ENCODE data around the gene ZNF124. TPM values are rescaled to one million over a fixed set of nuclear protein-coding genes. Genes with fewer than 3 reads are reported as not detected.

The ZNF124 gene
- total RNA-seq, 2 experiments from 2014 or later, result 23.0 to 23.6 TPM

DNA sequence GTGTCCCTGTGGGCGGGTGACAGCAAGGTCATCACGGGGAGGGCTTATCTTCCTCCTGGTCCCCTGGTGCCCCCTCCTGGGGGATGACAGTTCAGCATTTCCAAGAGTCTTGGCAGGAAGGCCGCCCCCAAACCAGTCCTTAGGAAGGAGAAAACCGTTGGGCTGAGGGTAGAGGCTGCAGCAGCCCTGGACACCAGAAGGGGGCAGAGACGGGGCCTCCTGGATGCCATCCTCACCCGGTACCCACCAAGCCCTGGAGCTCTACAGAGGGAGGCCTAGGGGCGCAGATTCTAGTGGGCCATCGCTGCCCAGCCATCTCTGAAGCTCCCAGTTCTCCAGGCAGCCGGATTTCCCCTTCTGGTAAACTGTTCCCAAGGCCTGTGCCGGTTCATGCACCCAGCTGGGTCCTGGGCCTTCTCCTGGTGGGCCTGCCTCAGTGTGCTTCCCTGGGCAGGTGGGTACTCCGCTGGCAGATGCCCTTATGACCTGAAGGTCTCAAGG, 52.8 kb downstream of the ZNF124 start:
- ChIA-PET CTCF (interaction anchor here (0.6 to 1.1 kb wide), 4 partner anchors 21 to 494 kb away, joined by 3 to 4 read pairs (median 3); partner anchors contain the start of gene ZNF670), POLR2A (no interaction called here)
- no peaks in the 10 kb centered on the region for H3K27me3 Mint-ChIP-seq

DNA sequence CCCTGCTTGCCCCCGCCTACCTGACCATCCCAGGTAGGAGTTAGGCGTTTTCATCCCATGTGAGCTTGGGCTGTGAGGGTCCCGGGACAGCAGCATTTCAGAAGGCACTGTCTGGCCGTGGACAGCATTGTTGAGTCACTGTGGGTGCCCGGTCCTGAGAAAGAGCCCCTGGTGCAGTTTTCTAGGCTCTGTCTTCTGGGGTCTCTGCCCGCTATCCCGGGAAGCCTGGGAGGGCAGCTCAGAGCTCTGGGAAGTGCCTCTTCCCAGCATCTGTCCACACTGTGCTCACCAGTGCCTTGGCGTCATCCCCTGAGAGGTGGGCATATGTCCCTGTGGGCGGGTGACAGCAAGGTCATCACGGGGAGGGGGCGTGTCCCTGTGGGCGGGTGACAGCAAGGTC, 56.3 kb downstream of the ZNF124 start:
- Mint-ChIP-seq H3K4me3 (no peak overlapping the region), H3K4me1 (peaks cover 5% of the 10 kb centered on the region), H3K36me3 (ENCODE audit: low read depth) (peaks cover 6% of the 10 kb centered on the region), H3K27me3 (peaks cover 19% of the 10 kb centered on the region), H3K27ac (no peak overlapping the region), H3K9me3 (peaks cover 8% of the 10 kb centered on the region)
- POLR2A ChIA-PET, result no interaction called here
- DNase-seq, result no peak
- CTCF ChIA-PET, result interaction anchor here (0.7 kb wide), 1 partner anchor 301 kb away, joined by 3 read pairs; no protein-coding TSS in a partner anchor

More for the DNA sequence above, 52.8 kb downstream of the ZNF124 start:
- H3K4me3 Mint-ChIP-seq, result no peak overlapping the region
- no peak overlapping the region for H3K27ac Mint-ChIP-seq
- DNase-seq, result no peak
- H3K9me3 Mint-ChIP-seq, result peaks cover 11% of the 10 kb centered on the region
- no peaks in the 10 kb centered on the region for H3K4me1 Mint-ChIP-seq
- peaks cover 3% of the 10 kb centered on the region for H3K36me3 Mint-ChIP-seq (ENCODE audit: low read depth)

DNA sequence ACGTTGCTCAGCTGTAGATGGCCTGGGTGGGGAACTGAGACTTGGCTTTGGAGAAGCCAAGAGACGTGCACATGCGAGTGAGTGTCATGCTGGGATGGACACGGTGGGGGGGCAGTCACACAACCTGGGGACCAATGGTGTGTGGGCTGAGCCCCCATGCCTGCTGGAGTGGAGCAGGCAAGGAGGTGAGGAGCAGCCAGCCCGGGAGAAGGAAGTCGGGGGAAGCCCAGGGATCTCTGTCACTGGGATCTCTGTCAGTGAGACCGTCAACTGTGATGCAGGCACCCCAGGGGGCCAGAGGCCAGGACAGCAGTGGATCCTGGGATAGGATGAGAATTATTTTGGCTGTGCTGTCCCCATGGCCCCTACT, 56.7 kb downstream of the ZNF124 start:
- no peak for DNase-seq
- Mint-ChIP-seq H3K36me3 (ENCODE audit: low read depth) (peaks cover 6% of the 10 kb centered on the region), H3K27me3 (peaks cover 21% of the 10 kb centered on the region), H3K27ac (no peak overlapping the region), H3K4me1 (peaks cover 6% of the 10 kb centered on the region), H3K9me3 (peaks cover 8% of the 10 kb centered on the region), H3K4me3 (no peak overlapping the region)
- CTCF ChIA-PET, result interaction anchor here (0.7 kb wide), 1 partner anchor 300 kb away, joined by 3 read pairs; no protein-coding TSS in a partner anchor
- POLR2A ChIA-PET, result no interaction called here

DNA sequence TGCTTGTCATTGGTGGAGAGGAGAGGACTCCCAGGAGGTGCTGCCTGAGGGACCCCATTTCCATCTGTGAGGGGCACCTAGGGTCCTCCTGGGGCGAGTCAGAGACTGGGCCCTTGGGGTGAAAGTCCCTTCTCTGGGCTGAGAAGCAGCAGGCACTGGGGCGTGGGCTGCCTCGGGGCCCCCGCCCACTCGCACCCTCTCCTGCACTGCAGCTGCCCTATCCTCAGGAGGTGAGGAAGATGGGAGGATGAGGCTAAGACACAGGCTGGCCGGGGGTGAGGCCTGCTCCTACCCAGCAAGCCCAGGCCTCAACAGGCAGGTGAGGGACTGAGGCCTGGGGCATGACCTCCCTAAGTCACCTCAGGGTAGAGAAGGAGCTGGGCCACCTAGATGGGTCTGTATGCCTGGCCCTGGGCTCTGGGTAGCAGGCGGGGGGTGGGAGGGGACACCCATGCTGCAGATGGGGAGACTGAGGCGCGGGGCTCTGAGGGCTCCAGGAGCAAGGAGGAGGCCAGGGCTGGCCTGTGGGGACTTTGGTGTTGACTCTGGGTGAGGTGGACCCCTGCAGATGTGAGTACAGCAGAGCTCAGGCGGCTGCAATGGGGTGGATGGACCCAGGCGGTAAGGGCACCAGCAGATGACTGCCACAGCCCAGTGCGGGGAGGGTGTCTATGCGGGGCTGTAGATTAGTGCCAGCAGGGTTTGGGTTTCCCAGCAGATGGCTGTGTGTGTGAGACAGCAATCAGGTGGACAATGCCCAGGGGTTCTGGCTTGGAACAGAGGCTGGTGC, 57.3 kb downstream of the ZNF124 start:
- no peak overlapping the region for H3K27ac Mint-ChIP-seq
- no peak for DNase-seq
- H3K36me3 Mint-ChIP-seq (ENCODE audit: low read depth), result peaks cover 6% of the 10 kb centered on the region
- POLR2A ChIA-PET, result no interaction called here
- CTCF ChIA-PET, result no interaction called here
- peaks cover 8% of the 10 kb centered on the region for H3K9me3 Mint-ChIP-seq
- H3K4me3 Mint-ChIP-seq, result no peak overlapping the region
- H3K27me3 Mint-ChIP-seq, result peaks cover 27% of the 10 kb centered on the region
- H3K4me1 Mint-ChIP-seq, result peaks cover 6% of the 10 kb centered on the region

DNA sequence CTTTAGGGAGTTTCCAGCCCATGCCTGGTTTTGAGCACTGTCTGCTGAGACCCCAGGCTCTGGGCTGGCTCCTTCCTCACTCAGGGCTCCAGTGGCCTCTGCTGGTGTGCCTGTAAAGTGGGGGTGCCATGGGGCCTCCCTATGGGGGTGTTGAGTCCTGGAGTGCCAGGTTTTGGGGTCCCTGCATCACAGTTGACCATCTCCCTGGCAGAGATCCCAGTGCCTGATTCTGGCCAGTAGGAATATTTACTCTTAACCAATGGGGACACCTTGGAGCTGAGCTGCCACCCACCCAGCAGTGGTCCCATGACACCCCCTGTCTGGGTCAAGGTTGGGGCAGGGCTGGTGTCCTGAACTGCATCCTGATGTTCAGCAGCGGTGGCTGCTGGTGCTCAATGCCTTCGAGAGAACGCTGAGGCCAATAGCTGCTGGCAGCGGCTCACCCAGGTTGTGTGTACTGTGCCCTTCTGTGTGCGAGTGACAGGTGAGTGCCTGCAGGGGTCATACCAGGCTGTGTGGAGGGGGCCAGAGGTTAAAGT, 58.0 kb downstream of the ZNF124 start:
- Mint-ChIP-seq H3K4me3 (no peak overlapping the region), H3K36me3 (ENCODE audit: low read depth) (peaks cover 9% of the 10 kb centered on the region), H3K9me3 (peaks cover 5% of the 10 kb centered on the region), H3K27me3 (peaks cover 33% of the 10 kb centered on the region), H3K4me1 (peaks cover 6% of the 10 kb centered on the region), H3K27ac (no peak overlapping the region)
- DNase-seq, result no peak
- POLR2A ChIA-PET, result no interaction called here
- CTCF ChIA-PET, result no interaction called here

DNA sequence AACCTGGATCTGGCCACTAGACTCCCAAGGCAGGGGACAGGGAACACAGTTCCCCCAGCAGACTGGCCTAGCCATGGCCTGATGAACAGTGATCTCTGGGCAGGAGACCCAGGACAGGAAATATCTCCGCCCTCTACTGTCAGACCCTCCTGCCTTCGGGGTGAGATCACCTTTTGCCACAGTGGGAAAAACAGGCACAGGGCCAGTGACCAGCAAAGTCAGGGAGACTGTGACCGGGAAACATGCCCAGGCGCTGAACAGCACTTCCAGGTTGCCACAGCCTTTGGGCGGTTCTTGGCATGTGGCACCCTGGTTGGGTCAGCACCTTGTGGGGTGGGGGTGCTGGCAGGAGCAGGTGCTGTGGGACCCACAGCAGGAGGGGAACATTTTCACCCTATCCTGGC, 58.7 kb downstream of the ZNF124 start:
- Mint-ChIP-seq H3K27ac (no peak overlapping the region), H3K4me3 (no peak overlapping the region), H3K27me3 (peaks cover 40% of the 10 kb centered on the region), H3K36me3 (ENCODE audit: low read depth) (peaks cover 11% of the 10 kb centered on the region), H3K9me3 (peaks cover 11% of the 10 kb centered on the region), H3K4me1 (peaks cover 6% of the 10 kb centered on the region)
- ChIA-PET CTCF (no interaction called here), POLR2A (no interaction called here)
- DNase-seq, result no peak

DNA sequence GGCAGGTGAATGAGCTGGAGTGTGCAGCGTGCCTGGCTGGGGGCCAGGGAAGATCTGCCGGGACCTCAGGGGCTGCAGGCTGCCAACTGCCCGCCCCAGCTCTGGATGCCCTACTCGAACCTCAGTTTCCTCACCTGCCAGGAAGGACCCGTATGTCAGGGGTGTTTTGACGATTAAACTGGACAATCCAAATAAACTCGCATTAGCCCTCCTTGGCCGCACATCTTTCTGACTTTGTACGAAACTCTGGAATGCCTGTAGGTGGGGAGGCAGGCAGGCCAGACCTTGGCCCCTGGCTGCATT, 59.4 kb downstream of the ZNF124 start:
- ChIA-PET CTCF (no interaction called here), POLR2A (no interaction called here)
- peaks cover 45% of the 10 kb centered on the region for H3K27me3 Mint-ChIP-seq
- H3K27ac Mint-ChIP-seq, result no peak overlapping the region
- H3K4me3 Mint-ChIP-seq, result peak overlapping the region; percentile 22
- no peak for DNase-seq
- H3K4me1 Mint-ChIP-seq, result peaks cover 6% of the 10 kb centered on the region
- H3K9me3 Mint-ChIP-seq, result peaks cover 14% of the 10 kb centered on the region
- peaks cover 12% of the 10 kb centered on the region for H3K36me3 Mint-ChIP-seq (ENCODE audit: low read depth)

DNA sequence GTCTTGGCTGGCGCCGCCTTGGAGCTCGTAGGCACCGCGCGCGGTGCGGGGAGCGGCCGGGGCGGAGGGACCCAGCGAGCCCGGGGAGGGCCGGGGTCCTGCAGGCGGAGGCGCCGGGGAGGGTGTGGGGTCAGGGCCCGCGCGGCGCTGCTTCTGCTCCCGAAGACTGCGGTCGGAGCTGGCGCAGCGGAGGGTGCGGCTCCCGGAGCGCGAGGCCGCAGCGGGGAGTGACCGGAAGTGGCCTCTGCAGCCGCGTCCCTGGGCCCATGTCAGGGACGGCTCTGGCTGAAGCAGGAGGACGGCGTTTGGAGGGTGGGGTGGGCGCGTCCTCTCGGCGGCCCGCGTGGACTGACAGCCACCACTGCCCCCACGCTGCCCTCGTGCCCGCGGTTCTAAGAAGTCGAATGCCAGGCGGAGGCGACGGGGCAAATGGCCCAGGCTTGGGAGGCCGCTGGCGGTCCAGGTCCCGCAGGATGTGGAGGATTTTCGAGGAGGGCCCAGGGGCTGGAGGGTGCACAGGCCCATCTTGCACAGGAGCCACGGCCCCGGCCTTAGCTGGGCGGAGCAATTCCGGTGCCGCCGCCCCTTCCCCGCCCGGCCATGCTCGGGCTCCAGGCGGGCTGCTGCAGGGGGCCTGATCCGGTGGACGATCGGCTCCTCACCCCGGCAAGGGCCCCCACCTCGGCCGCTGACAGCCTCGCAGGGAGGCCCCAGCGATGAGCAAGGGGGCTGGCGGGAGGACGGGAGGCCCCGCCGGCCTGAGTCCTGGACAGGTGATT, 59.9 kb downstream of the ZNF124 start:
- H3K4me1 Mint-ChIP-seq, result peaks cover 6% of the 10 kb centered on the region
- H3K36me3 Mint-ChIP-seq (ENCODE audit: low read depth), result peaks cover 12% of the 10 kb centered on the region
- no peak overlapping the region for H3K4me3 Mint-ChIP-seq
- ChIA-PET POLR2A (no interaction called here), CTCF (no interaction called here)
- H3K27me3 Mint-ChIP-seq, result peaks cover 47% of the 10 kb centered on the region
- peaks cover 16% of the 10 kb centered on the region for H3K9me3 Mint-ChIP-seq
- no peak overlapping the region for H3K27ac Mint-ChIP-seq
- DNase-seq, result no peak

DNA sequence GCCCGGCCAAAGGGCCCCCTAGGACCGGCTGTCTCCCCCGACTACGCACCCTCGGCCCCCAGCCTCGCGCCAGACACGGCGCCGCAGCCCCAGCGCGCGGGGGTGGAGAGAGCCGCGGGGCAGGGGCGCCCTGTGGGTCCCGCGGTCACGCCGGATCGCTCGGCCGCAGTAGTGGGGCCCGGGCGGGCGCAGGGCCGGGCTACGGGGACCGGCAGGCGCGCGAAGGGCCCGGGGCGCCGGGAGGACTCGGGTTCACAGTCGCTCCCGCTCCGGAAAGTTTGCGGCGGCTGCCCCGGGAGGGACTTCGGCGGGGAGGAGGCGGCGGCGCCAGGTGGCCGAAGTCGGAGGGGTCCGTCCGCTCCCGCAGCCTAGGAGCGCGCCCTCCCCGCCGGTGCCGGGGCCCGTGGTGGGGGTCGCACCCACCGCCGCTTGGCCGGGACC, 60.5 kb downstream of the ZNF124 start:
- peaks cover 47% of the 10 kb centered on the region for H3K27me3 Mint-ChIP-seq
- H3K9me3 Mint-ChIP-seq, result peaks cover 18% of the 10 kb centered on the region
- CTCF ChIA-PET, result no interaction called here
- no peak for DNase-seq
- no peak overlapping the region for H3K27ac Mint-ChIP-seq
- H3K4me1 Mint-ChIP-seq, result peaks cover 6% of the 10 kb centered on the region
- peak overlapping the region; percentile 63 for H3K4me3 Mint-ChIP-seq
- POLR2A ChIA-PET, result no interaction called here
- peaks cover 12% of the 10 kb centered on the region for H3K36me3 Mint-ChIP-seq (ENCODE audit: low read depth)

DNA sequence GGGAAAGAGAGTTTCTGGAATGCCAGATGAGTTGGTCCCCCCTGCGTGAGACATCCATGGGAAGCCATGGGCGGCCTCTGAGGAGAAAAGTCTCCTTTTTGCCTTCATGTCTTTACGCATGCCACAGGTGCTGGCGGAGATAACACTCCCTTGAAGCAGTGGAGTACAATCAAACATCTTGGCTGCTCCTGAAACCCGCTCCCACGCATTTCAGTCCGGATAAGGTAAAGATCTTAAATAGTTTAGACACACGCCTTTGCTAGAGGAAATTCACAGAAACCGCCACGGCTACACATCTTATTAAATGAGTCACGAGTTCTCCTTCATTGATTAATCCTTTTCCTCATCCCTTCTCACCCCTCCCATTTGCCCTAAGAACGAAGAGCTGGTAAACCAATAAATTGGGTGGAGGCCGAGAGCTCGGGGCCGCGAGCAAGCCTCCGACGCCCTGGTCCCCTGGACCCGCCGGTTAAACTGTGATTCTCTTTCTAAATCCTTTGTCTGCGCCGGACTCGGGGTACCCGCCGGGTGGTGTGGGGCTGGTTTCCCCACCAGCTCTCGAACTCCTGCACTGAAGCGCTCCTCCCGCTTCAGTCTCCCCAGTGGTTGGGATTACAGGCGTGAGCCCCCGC, 61.1 kb downstream of the ZNF124 start:
- CTCF ChIA-PET, result no interaction called here
- Mint-ChIP-seq H3K27ac (no peak overlapping the region), H3K4me1 (peaks cover 6% of the 10 kb centered on the region), H3K36me3 (ENCODE audit: low read depth) (peaks cover 12% of the 10 kb centered on the region), H3K9me3 (peaks cover 20% of the 10 kb centered on the region), H3K4me3 (peak overlapping the region; percentile 63), H3K27me3 (peaks cover 47% of the 10 kb centered on the region)
- no peak for DNase-seq
- POLR2A ChIA-PET, result no interaction called here

DNA sequence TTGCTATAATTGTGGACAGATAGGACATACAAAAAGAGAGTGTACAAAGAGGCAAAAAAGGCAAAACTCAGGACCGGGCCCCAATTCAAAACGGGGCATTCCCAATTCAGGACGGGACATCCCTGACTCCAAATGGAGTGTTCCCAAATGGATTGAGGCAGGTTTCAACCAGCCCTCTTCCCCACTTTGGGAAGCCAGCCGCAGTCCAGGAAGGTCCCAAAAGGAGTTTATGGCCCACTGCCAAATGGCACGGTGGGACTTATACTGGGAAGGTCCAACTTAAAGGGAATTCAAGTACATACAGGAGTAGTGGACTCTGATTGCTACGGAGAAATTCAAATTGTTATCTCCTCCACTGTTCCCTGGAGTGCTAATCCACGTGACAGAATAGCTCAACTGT, 64.1 kb downstream of the ZNF124 start:
- Mint-ChIP-seq H3K36me3 (ENCODE audit: low read depth) (peaks cover 24% of the 10 kb centered on the region), H3K27me3 (peaks cover 38% of the 10 kb centered on the region), H3K4me3 (no peak overlapping the region), H3K9me3 (peaks cover 30% of the 10 kb centered on the region), H3K27ac (no peak overlapping the region), H3K4me1 (peaks cover 26% of the 10 kb centered on the region)
- ChIA-PET CTCF (no interaction called here), POLR2A (no interaction called here)
- DNase-seq, result no peak

DNA sequence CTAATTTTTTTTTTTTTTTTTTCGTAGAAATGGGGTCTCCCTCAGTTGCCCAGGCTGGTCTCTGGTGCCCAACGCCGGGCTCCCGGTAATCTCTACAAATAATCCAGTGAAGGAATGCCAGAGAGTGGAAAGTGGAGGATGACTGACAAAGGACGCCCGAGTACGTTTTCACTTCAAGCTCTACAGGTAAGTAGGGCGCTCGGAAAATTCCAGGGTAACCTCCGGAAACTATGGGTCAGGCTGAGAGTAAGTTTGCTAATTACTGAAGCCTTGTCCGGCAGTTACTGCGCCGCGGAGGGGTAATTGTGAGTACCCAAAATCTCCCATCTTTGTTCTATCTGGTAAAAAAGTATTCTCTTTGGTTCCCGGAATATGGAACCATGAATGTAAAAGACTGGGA, 65.9 kb downstream of the ZNF124 start:
- CTCF ChIA-PET, result no interaction called here
- H3K4me3 Mint-ChIP-seq, result no peak overlapping the region
- H3K4me1 Mint-ChIP-seq, result peaks cover 26% of the 10 kb centered on the region
- DNase-seq, result no peak
- H3K27ac Mint-ChIP-seq, result no peak overlapping the region
- peaks cover 43% of the 10 kb centered on the region for H3K9me3 Mint-ChIP-seq
- peaks cover 41% of the 10 kb centered on the region for H3K36me3 Mint-ChIP-seq (ENCODE audit: low read depth)
- peaks cover 32% of the 10 kb centered on the region for H3K27me3 Mint-ChIP-seq
- POLR2A ChIA-PET, result no interaction called here

Data from activated CD4-positive, alpha-beta T cell treated with anti-CD3 and anti-CD28 coated beads, Interleukin-2, amount 10 ng/mL, durations not matched to agents 7 days and 5 days (primary cell).